ENCODE measurements around the gene CAMKMT. TPM values are rescaled to one million over a fixed set of nuclear protein-coding genes. Genes with fewer than 3 reads are reported as not detected.
A peak's percentile ranks its signal among the peaks of the same experiment; 100 is the strongest.

CAMKMT gene
- total RNA-seq, 1 experiment from 2014 or later, result 12.5 TPM

DNA sequence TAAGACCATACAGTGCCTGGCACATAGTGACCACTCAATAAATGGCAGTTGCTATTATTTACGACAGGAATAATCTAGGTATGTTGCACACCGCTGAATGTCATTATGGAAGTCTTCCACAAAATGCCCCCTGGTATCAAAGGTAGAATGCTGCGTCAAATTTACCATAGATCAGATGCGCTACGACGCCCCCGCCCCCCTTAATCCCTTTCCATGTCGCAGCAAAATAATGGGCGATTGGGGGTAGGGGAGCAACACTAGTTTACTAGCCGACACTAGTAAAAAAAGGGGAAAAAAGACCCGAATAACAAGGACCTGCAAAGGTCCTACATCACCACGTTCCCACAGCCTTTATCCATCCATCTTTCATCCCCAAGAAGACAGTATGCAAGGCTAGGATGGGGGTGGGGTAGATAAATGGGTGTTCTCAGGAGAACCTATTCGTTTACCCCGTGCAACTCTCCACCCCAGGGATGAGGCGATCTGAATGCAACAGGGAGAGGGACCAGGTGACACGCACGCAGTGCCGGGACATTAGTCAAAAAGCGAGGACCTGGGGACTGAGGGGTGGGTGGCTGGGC is 908 bp upstream of the CAMKMT start:
- peak overlapping the region; percentile 98 for H3K27ac ChIP-seq (ENCODE audit: low read depth, low read length, poor library complexity, severe bottlenecking)
- peak overlapping the region; percentile 75 for H3K4me3 ChIP-seq (ENCODE audit: low read depth, low read length, poor library complexity, severe bottlenecking)
- no TSS peak for BruUV-seq (replicated peaks)
- H3K9me3 ChIP-seq (ENCODE audit: low read depth, low read length, poor library complexity, severe bottlenecking), result no peaks in the 10 kb centered on the region
- POLR2A ChIA-PET (ENCODE audit: low non-redundant PET), result no interaction called here
- intact Hi-C loops (cut with micrococcal nuclease; ENCODE audit: unreplicated experiment), result loop anchor here (10.0 kb wide), 1 partner anchor 116 kb away; no protein-coding TSS in a partner anchor
- CTCF ChIA-PET, result no interaction called here
- peak; percentile 36 for DNase-seq (ENCODE audit: low spot score)
- TF ChIP-seq EZH2 (IDR thresholded peaks at IDR 0.05; ENCODE audit: borderline replicate concordance, low read depth, low read length, poor library complexity, severe bottlenecking), result no peak
- TF ChIP-seq, protein P1, sequence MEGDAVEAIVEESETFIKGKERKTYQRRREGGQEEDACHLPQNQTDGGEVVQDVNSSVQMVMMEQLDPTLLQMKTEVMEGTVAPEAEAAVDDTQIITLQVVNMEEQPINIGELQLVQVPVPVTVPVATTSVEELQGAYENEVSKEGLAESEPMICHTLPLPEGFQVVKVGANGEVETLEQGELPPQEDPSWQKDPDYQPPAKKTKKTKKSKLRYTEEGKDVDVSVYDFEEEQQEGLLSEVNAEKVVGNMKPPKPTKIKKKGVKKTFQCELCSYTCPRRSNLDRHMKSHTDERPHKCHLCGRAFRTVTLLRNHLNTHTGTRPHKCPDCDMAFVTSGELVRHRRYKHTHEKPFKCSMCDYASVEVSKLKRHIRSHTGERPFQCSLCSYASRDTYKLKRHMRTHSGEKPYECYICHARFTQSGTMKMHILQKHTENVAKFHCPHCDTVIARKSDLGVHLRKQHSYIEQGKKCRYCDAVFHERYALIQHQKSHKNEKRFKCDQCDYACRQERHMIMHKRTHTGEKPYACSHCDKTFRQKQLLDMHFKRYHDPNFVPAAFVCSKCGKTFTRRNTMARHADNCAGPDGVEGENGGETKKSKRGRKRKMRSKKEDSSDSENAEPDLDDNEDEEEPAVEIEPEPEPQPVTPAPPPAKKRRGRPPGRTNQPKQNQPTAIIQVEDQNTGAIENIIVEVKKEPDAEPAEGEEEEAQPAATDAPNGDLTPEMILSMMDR (conservative IDR thresholded peaks at IDR 0.05; ENCODE audit: low read depth, low read length), result no peak
- no peaks in the 10 kb centered on the region for H3K27me3 ChIP-seq (replicated peaks; ENCODE audit: insufficient read depth, low read depth, low read length, poor library complexity)
- H3K4me1 ChIP-seq (ENCODE audit: insufficient read depth, low read length, poor library complexity, severe bottlenecking), result peaks cover 7% of the 10 kb centered on the region
- H3K36me3 ChIP-seq (ENCODE audit: insufficient read depth, low read length, poor library complexity, severe bottlenecking), result no peaks in the 10 kb centered on the region

DNA sequence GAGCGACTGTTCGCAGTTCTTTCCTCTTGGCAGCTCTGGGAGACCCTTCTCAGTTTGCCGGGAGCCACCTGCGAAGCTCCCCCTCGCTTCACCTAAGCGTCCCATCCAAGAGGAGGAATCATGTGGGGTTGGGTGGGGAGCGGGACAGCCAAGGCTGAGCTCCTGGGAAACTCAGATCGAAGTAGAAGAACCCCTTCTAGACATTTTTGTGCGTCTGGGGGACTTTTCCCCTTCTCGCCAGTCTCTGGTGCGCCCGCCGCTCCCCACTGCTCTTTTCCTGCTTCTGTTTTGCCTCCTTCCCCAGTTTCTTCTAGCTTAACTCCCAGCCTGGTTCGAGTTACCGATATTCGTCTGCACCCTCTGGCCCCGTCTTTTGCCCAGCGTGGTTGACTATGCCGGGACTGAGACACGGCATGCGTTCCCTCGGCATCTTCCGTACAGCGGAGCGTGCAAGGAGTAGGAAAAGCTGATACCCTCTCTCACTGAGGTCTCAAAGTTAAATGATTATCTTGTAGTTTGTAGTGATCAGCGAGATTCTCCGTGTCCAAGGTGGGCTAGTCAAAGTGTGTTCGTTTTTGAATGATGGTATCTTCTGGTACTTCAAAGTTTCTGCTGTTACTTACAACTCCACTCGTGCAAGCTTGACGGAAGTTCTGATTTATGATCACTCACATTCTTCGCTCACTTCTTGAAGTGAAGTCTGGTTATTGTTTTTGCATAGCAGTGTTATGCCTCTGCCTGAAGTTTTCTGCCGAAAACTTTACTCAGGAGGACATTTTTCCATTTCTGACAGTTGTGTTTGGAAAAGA is 664 bp downstream of the CAMKMT start:
- DNase-seq (ENCODE audit: low spot score), result peak; percentile 67
- TF ChIP-seq, protein P1 (conservative IDR thresholded peaks at IDR 0.05; ENCODE audit: low read depth, low read length), result no peak
- no peak for TF ChIP-seq EZH2 (IDR thresholded peaks at IDR 0.05; ENCODE audit: borderline replicate concordance, low read depth, low read length, poor library complexity, severe bottlenecking)
- Histone ChIP-seq H3K9me3 (ENCODE audit: low read depth, low read length, poor library complexity, severe bottlenecking) (no peaks in the 10 kb centered on the region), H3K27me3 (replicated peaks; ENCODE audit: insufficient read depth, low read depth, low read length, poor library complexity) (no peaks in the 10 kb centered on the region), H3K36me3 (ENCODE audit: insufficient read depth, low read length, poor library complexity, severe bottlenecking) (no peaks in the 10 kb centered on the region), H3K27ac (ENCODE audit: low read depth, low read length, poor library complexity, severe bottlenecking) (peak overlapping the region; percentile 98), H3K4me1 (ENCODE audit: insufficient read depth, low read length, poor library complexity, severe bottlenecking) (peaks cover 7% of the 10 kb centered on the region), H3K4me3 (ENCODE audit: low read depth, low read length, poor library complexity, severe bottlenecking) (peak overlapping the region; percentile 75)
- ChIA-PET CTCF (interaction anchor here (0.9 to 1.7 kb wide), 2 partner anchors 318 to 587 kb away, joined by 3 to 6 read pairs; no protein-coding TSS in a partner anchor), POLR2A (ENCODE audit: low non-redundant PET) (no interaction called here)
- BruUV-seq (replicated peaks), result no TSS peak
- intact Hi-C loops (cut with micrococcal nuclease; ENCODE audit: unreplicated experiment), result loop anchor here (10.0 kb wide), 1 partner anchor 118 kb away; no protein-coding TSS in a partner anchor

- Histone ChIP-seq H3K27ac (ENCODE audit: low read depth, low read length, poor library complexity, severe bottlenecking) (no peak overlapping the region), H3K4me1 (ENCODE audit: insufficient read depth, low read length, poor library complexity, severe bottlenecking) (peaks cover 7% of the 10 kb centered on the region), H3K9me3 (ENCODE audit: low read depth, low read length, poor library complexity, severe bottlenecking) (no peaks in the 10 kb centered on the region), H3K36me3 (ENCODE audit: insufficient read depth, low read length, poor library complexity, severe bottlenecking) (no peaks in the 10 kb centered on the region), H3K4me3 (ENCODE audit: low read depth, low read length, poor library complexity, severe bottlenecking) (no peak overlapping the region), H3K27me3 (replicated peaks; ENCODE audit: insufficient read depth, low read depth, low read length, poor library complexity) (no peaks in the 10 kb centered on the region)
- DNase-seq (ENCODE audit: low spot score), result no peak
- TF ChIP-seq, protein P1 (conservative IDR thresholded peaks at IDR 0.05; ENCODE audit: low read depth, low read length), result no peak
- no peak for TF ChIP-seq EZH2 (IDR thresholded peaks at IDR 0.05; ENCODE audit: borderline replicate concordance, low read depth, low read length, poor library complexity, severe bottlenecking)
- ChIA-PET POLR2A (ENCODE audit: low non-redundant PET) (no interaction called here), CTCF (no interaction called here)
- intact Hi-C loops (cut with micrococcal nuclease; ENCODE audit: unreplicated experiment), result loop anchor here (10.0 kb wide), 1 partner anchor 120 kb away; no protein-coding TSS in a partner anchor
- no TSS peak for BruUV-seq (replicated peaks)
These were observed 2.9 kb downstream of the CAMKMT start for GRCh38 chr2:44364604-44365003.
